Urinary bladder (tissue), 4 donors: ENCODE data around the gene ZNF675. TPM values are rescaled to one million over a fixed set of nuclear protein-coding genes. Genes with fewer than 3 reads are reported as not detected.
"Not testable (repeated sequence)": the region's sequence is repeated elsewhere in the genome, so short reads cannot be mapped to it uniquely, and the experiment has no call there.

Experiments used
- DNase-seq: peaks from one replicate; pipeline ENCODE4 v3.0.0-alpha.2; 2015; ENCODE audit errors: extremely low spot score
- H3K27ac ChIP-seq: one replicate; pipeline ENCODE4 v1.5.1; 2013; ENCODE audit warnings: low read depth, mild to moderate bottlenecking, moderate library complexity
- H3K36me3 ChIP-seq: one replicate; pipeline ENCODE4 v1.6.1; 2013; ENCODE audit warnings: mild to moderate bottlenecking, moderate library complexity; ENCODE audit not compliant: insufficient read depth
- H3K4me1 ChIP-seq: one replicate; pipeline ENCODE4 v1.6.1; 2013; ENCODE audit warnings: mild to moderate bottlenecking, moderate library complexity; ENCODE audit not compliant: insufficient read depth
- H3K4me3 ChIP-seq: one replicate; pipeline ENCODE4 v1.5.1; 2013; ENCODE audit warnings: low read depth, low read length
- WGBS: extraction: QIAGEN DNeasy Blood & Tissue Kit; methylation state at CpG from one replicate; pipeline ENCODE4 v1.1.7; 2013; 5-methylcytosine and 5-hydroxymethylcytosine counted together
- polyA plus RNA-seq: library from polyadenylated mRNA; stranded (reverse); fragments of 200-250 nt; gene quantifications from one replicate; pipeline ENCODE4 v1.2.3, GENCODE V29; 2013
- total RNA-seq: library from RNA; depleted of rRNA; stranded (reverse); fragments of >200 nt; gene quantifications from one replicate; pipeline ENCODE4 v1.2.3, GENCODE V29; 2014
- donor health status: healthy with polysubstance abuse.
- donor health status: healthy.

Gene ZNF675
- total and polyA plus RNA-seq, 2 donors = 3.5 to 29.2 TPM

DNA sequence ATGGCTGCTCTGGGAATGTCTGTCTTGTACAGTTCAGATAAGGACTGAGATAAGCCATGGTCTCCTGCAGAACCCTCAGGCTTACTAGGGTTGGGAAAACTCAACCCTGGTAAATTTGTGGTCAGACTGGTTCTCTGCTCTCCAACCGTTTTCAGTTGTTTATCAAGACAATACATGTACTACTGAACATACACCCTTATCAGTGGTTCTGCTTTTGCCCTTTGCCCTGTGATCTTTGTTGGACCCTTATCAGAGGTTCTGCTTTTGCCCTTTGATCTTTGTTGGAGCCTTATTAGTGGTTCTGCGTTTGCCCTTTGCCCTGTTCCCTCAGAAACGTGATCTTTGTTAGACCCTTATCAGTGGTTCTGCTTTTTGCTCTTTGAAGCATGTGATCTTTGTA is 37.2 kb downstream of the ZNF675 start:
- not testable (repeated sequence) for DNase-seq, H3K27ac ChIP-seq, H3K4me1 ChIP-seq, H3K36me3 ChIP-seq, H3K4me3 ChIP-seq
- WGBS = 58% methylated on average over 3 of the region's 3 CpGs

Other genes with a start within 250 kb of the ZNF675 start
- gene ZNF681, start 71.7 kb upstream of the ZNF675 start, total RNA-seq = 9.7 TPM
- gene ZNF681, start 71.7 kb upstream of the ZNF675 start, polyA plus RNA-seq = 0.75 TPM
- 15.0 TPM for gene ZNF726, start 227.7 kb upstream of the ZNF675 start, total RNA-seq
- 1.2 TPM for gene ZNF726, start 227.7 kb upstream of the ZNF675 start, polyA plus RNA-seq